NK-92 (cell line): ENCODE measurements around the gene CLDN34.

Experiments
- DNase-seq: peaks from one replicate; lab custom pipeline; 2025; ENCODE audit not compliant: unreplicated experiment; lab: John Stamatoyannopoulos, UW

Gene CLDN34

GRCh38 chrX:9980401-9980800, 13.2 kb downstream of the CLDN34 start:
- no peak for DNase-seq

DNA sequence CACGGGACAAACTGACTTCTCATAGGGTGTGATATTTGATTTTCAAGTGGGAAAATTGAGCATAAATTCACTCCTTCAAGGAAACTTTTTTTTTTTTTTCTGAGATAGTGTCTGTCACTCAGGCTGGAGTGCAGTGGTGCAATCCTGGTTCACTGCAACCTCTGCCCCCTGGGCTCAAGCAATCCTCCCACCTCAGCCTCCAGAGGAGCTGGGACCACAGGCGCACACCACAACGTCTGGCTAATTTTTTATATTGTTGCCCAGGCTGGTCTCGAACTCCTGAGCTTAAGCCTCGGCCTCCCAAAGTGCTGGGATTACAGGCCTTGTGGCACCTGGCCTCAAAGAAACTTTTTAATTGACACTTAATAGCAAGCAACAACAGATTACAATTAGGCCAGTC, 13.8 kb downstream of the CLDN34 start:
- no peak for DNase-seq

- no peak for DNase-seq
These were observed 16.3 kb downstream of the CLDN34 start for GRCh38 chrX:9983441-9983840.

DNA sequence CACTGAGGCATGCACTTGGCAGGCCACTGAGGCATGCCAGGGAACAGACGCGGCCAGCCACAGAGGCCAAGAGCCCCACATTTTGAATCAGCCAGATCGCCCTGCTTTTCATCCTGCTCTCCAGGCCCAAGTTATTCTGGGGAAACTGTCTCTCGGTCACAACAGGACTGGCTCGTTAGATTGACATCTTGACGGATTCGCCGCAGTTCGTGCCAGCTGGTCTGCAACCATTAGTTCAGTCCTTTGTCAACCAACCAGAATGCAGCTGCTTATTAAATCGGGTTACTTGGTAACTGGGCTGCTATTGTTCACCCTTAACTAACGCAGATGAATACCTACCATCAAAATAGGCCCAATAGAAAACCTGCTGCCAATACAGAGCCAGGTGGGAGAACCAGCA, 16.7 kb downstream of the CLDN34 start:
- DNase-seq: no peak

- DNase-seq: no peak
These were observed 21.6 kb downstream of the CLDN34 start for GRCh38 chrX:9988762-9989161.

DNA sequence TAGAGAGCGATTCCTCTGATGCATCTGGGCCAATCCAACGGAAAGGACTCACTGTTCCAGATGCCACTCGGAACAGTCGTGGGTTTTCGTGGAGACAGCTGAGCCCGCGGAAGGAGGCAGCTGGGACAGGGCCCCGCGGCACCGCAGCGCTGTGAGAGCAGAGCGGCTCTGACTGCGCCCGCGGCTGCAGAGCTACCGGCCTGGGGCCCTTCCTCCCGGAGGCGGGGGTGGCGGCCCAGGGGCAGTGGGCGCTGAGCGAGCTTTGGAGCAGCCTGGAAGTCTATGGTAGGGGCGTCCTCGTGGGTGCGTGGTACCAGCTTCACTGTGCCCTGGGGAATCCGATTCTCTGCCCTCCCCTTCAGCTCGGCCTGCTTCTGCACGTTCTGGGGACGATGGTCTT, 24.9 kb downstream of the CLDN34 start:
- DNase-seq: no peak

DNA sequence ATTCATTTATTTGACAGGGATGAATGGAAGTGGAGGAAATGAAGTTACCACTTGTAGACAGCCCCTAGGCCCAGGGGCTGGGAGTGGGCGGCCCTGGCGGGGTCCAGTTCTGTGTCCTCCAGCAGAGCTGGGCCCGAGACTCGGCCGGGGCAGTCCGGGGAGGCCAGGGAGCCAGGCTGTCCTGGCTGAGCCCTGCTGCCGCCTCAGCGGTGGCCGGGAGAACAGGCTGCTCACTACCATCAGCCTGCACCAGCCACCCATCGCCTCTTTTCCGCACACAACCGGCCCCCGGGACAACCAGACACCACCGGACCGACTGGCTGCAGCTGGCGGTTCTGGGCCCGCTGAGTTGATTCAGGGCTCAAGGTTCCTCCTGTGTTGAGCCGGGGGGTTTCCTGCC, 25.6 kb downstream of the CLDN34 start:
- DNase-seq: no peak

- no peak for DNase-seq
These were observed 28.7 kb downstream of the CLDN34 start for GRCh38 chrX:9995855-9996339.

DNA sequence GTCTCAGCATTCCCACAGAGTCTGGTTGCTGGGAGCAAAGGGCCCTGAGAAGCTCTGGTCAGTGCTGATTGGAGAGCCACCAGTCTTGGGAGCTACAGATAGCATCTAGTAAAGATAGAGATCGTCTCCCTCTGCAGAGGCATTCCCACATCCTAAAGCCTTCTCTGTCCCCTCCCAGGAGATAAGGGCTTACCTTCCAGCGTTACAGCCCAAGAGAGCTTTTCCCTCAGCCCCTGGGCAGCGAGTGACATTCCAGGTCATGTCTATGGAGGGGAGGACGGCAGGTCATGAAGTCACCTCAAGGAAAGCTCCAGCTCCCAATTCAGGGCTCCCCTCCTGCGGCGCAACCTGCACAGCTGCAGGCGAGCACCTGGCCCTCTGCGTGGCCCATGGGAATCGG, 29.9 kb downstream of the CLDN34 start:
- no peak for DNase-seq

- DNase-seq: no peak
These were observed 30.4 kb downstream of the CLDN34 start for GRCh38 chrX:9997524-9997923.

- DNase-seq: no peak
These were observed 34.3 kb downstream of the CLDN34 start for GRCh38 chrX:10001496-10001895.

DNA sequence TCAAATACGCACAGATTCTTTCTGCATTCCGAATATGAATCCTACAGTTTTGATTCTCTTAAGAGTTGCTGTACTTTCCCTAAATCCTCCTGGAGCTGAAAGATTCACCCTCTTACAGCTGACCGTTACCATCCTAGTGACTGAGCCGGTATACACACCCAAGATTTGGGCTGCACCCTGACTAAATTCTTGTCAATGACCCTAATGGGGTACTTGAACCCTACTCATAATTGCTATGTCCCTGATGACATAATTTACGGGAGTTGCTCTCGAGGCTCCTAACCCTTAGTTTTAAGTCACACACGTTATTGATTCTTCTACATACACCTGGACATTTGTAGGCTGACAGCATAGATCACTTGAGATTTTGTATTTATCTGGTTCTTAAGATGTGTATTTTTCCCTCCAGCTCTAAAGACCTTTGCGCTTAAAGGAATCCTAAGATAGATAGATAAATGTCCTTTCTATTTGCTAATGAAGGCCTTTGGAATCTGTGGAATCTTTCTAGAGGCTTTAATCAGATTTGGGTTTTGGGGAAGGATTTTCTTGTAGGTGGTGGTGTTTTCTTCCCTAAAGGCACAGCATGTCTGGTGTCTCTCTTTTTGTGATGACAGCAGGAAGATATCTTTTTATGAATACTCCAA, 37.8 kb downstream of the CLDN34 start:
- no peak for DNase-seq

GRCh38 chrX:10006086-10006485, 38.9 kb downstream of the CLDN34 start:
- no peak for DNase-seq

GRCh38 chrX:10006770-10007169, 39.6 kb downstream of the CLDN34 start:
- no peak for DNase-seq

DNA sequence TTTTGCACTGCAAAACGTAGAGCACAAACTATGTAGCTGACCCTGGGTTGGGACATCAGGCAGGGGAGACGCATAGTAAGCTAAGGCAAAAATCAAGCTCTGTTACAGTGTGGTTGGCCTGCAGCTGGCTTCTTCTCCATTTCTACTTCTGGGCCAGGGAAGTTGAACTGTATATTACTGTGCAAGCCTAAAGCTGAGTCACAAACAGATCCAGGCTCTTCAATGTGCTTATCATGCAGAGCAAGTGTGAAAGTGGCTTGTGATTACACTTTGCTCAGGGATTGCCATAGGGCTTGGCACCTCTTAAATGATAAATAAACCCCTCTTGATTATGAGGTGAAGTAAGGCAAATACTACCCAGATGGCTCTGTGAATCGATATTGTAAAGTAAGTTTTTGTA, 40.5 kb downstream of the CLDN34 start:
- no peak for DNase-seq

DNA sequence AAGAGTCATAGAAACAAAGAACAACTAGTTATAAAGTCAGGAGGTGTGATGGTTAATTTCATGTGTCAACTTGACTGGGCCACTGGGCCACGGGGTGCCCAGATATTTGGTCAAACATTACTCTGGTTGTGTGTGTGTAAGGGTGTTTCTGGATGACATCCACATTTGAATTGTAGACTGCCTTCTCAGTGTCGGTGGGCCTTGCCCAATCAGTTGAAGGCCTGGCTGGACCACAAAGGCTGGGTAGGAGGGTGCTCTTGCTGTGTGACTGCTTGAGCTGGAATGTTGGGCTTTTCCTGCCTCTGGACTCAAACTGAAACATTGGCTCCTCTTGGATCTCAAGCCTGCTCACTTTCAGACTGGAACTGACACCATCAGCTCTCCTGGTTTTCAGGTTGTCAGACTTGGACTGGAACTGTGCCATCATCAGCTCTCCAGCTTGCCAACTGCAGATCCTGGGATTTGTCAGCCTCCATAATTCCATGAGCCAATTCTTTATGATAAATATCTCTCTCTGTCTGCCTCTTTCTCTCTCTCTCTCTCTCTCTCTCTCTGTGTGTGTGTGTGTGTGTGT, 41.4 kb downstream of the CLDN34 start:
- no peak for DNase-seq

- no peak for DNase-seq
These were observed 42.6 kb downstream of the CLDN34 start for GRCh38 chrX:10009741-10010140.

- no peak for DNase-seq
These were observed 43.5 kb downstream of the CLDN34 start for GRCh38 chrX:10010686-10011085.

- no peak for DNase-seq
These were observed 44.2 kb downstream of the CLDN34 start for GRCh38 chrX:10011261-10011931.

DNA sequence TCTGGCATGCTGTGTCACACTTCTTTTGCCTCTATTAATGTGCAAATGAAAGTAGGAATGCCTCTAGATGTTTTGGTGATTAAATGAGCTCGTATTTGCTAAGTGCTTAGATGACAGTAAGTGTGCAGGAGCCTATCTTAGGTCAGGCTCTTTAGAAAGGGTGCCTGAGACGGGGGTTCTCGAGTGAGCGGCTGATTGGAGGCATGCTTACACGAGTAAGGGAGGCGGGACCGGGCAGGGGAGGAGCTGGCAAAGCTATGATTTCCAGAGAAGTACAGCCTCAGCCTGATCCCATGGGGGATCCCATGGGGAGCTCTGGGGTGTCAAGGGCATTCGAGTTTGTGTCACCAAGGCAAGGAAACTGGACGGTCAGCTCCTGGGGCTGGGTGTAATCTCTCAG, 44.8 kb downstream of the CLDN34 start:
- no peak for DNase-seq

DNA sequence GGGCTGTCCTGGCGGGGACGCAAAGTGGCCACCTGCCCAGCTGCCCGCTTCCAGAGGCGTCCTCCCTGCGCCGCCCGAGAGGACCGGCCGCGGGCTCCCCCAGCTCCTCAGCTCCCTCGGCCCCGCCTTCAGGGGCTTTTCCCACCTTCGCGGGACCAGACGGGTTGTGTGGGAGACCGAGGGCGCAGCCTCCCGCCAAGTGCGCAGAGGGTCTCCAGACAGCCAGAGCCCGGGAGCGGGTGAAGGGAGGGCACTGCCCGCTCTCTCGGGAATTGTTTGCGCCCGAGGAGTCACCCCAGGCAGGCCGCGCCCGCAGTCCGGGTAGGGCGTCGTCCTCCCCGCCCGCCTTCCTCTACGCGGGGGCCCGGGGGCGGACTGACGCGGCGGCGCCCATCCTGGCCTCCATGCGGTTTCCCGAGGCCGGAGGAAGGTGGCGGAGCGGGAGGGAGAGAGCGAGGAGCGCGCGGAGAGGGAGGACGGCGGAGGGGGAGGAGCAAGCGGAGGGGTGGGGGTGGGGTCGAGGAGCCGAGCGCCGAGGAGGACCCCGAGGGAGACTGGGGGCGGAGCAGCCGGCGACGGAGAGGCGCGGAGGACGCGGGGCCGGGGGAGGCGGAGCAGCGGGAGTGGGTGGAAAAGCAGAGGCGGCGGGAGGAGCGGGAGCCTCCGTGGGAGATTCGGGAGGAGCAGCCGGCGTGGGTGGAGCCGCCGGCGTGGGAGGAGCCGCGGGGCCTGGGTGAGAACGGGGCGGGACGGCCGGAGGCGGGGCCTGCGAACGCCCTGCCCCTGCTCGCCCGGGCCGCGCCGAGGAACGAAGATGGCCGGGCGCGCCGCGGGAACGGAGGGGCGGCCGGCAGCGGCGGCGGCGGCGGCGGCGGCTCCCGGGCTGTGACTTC, 47.5 kb downstream of the CLDN34 start:
- DNase-seq: no peak

DNA sequence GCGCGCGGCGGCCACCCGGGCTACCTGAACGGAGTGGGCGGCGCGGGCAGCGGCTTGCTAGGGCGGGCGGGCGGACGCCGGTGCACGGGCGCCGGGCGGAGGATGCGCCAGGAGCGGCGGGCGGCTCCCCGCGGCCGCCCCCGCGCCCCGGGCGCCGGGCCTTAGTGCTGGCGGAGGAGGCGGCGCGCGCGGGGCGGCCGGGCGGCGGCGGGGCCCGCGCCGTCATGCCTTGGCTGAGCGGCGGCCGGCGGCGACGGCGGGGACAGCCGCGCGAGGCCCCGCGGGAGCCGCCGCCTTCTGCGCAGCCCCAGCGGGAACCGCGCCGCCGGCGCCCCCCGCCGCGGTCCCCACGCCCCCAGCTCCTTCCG, 48.2 kb downstream of the CLDN34 start:
- DNase-seq: no peak
